IMR-90 (cell line): ENCODE results near the gene ZNF521. TPM values are rescaled to one million over a fixed set of nuclear protein-coding genes. Genes with fewer than 3 reads are reported as not detected.

Experiments
- ATAC-seq: fragments of 200-7000 bp; cut with Tn5 transposase; 2 replicates; pipeline ENCODE4 v1.9.1; 2020; ENCODE audit warnings: low read depth, mild to moderate bottlenecking, moderate library complexity
- BruUV-seq: library from RNA; stranded (reverse); fragments of 400-500 nt; replicated peaks from 2 replicates; lab custom pipeline; 2021; lab: Mats Ljungman, UMichigan
- CTCF ChIA-PET: fragments of 300-600 bp; formaldehyde crosslinking; extraction: SDS; loops from one replicate; lab custom pipeline; 2021; ENCODE audit warnings: antibody characterized with exemption; lab: Yijun Ruan, JAX
- POLR2A ChIA-PET: fragments of 300-600 bp; sonication (Branson Sonifier 250); formaldehyde crosslinking; loops from one replicate; lab custom pipeline; 2022; ENCODE audit warnings: antibody characterized with exemption; ENCODE audit not compliant: unreplicated experiment; lab: Charles Lee
- DNase-seq: peaks from one replicate; pipeline ENCODE4 v3.0.0; 2013
- H2AFZ ChIP-seq: replicated peaks from 2 replicates; pipeline ENCODE3; 2013; ENCODE audit warnings: low read length, mild to moderate bottlenecking; ENCODE audit not compliant: poor library complexity
- H2AK5ac ChIP-seq: 2 replicates; pipeline ENCODE4 v1.6.1; 2013; ENCODE audit warnings: low read depth, low read length, inconsistent platforms
- H2AK9ac ChIP-seq: replicated peaks from 2 replicates; pipeline ENCODE3; 2013; ENCODE audit warnings: mild to moderate bottlenecking, low read depth, low read length, moderate library complexity; ENCODE audit not compliant: poor library complexity
- H2BK120ac ChIP-seq: 2 replicates; pipeline ENCODE4 v1.6.1; 2013; ENCODE audit warnings: low read depth, low read length, inconsistent platforms
- H2BK15ac ChIP-seq: 3 replicates; pipeline ENCODE4 v1.6.1; 2013; ENCODE audit warnings: low read depth, low read length, inconsistent platforms
- H2BK20ac ChIP-seq: 2 replicates; pipeline ENCODE4 v1.6.1; 2013; ENCODE audit warnings: low read depth, mild to moderate bottlenecking, inconsistent platforms, low read length, moderate library complexity
- H2BK5ac ChIP-seq: 2 replicates; pipeline ENCODE4 v1.6.1; 2013; ENCODE audit warnings: mild to moderate bottlenecking, low read depth, low read length, inconsistent platforms; ENCODE audit not compliant: poor library complexity, severe bottlenecking
- H3K14ac ChIP-seq: replicated peaks from 2 replicates; pipeline ENCODE4 v1.6.1; 2013; ENCODE audit warnings: low read depth, low read length, inconsistent platforms
- H3K18ac ChIP-seq: 2 replicates; pipeline ENCODE4 v1.6.1; 2013; ENCODE audit warnings: low read depth, low read length, control low read depth
- H3K23ac ChIP-seq: 2 replicates; pipeline ENCODE4 v1.6.1; 2013; ENCODE audit warnings: low read depth, low read length, inconsistent platforms
- H3K27ac ChIP-seq: 2 replicates; pipeline ENCODE4 v1.5.1; 2013; ENCODE audit warnings: mild to moderate bottlenecking, control low read depth, low read length; ENCODE audit not compliant: insufficient read depth
- H3K27me3 ChIP-seq: 2 replicates; pipeline ENCODE4 v1.6.1; 2013; ENCODE audit warnings: low read length; ENCODE audit not compliant: control insufficient read depth, insufficient read depth
- H3K36me3 ChIP-seq: 2 replicates; pipeline ENCODE4 v1.6.1; 2013; ENCODE audit warnings: low read length, mixed read lengths; ENCODE audit not compliant: control insufficient read depth, insufficient read depth
- H3K4ac ChIP-seq: 2 replicates; pipeline ENCODE4 v1.6.1; 2013; ENCODE audit warnings: low read depth, low read length, inconsistent platforms
- H3K4me1 ChIP-seq: 2 replicates; pipeline ENCODE4 v1.6.1; 2013; ENCODE audit warnings: low read length, mixed read lengths; ENCODE audit not compliant: control insufficient read depth, insufficient read depth
- H3K4me2 ChIP-seq: 2 replicates; pipeline ENCODE4 v1.6.1; 2013; ENCODE audit warnings: low read depth, mild to moderate bottlenecking, control low read depth, low read length, moderate library complexity
- H3K4me3 ChIP-seq: 2 replicates; pipeline ENCODE4 v1.5.1; 2013; ENCODE audit warnings: low read depth, mild to moderate bottlenecking, control low read depth, low read length, moderate library complexity; ENCODE audit not compliant: insufficient read depth
- H3K56ac ChIP-seq: 2 replicates; pipeline ENCODE4 v1.6.1; 2013; ENCODE audit warnings: low read length, inconsistent platforms; ENCODE audit not compliant: insufficient read depth; ENCODE audit errors: extremely low read depth
- H3K79me1 ChIP-seq, 2 experiments: 2 replicates each; pipeline ENCODE4 v1.6.1; 2013; ENCODE audit warnings: low read length in 2 of 2, inconsistent platforms in 1 of 2, low read depth in 1 of 2
- H3K9ac ChIP-seq: 2 replicates; pipeline ENCODE4 v1.6.1; 2013; ENCODE audit warnings: low read depth, low read length, control low read depth
- H3K9me1 ChIP-seq: 2 replicates; pipeline ENCODE4 v1.6.1; 2013; ENCODE audit warnings: low read length, inconsistent platforms; ENCODE audit not compliant: insufficient read depth
- H3K9me3 ChIP-seq: 2 replicates; pipeline ENCODE4 v1.6.1; 2013; ENCODE audit warnings: low read length; ENCODE audit not compliant: control insufficient read depth, insufficient read depth
- H4K20me1 ChIP-seq: 2 replicates; pipeline ENCODE4 v1.6.1; 2013; ENCODE audit warnings: low read length, inconsistent platforms; ENCODE audit not compliant: insufficient read depth
- H4K5ac ChIP-seq: 2 replicates; pipeline ENCODE4 v1.6.1; 2013; ENCODE audit warnings: mild to moderate bottlenecking, low read depth, low read length, control low read depth
- H4K8ac ChIP-seq, 2 experiments: 2 replicates each; pipeline ENCODE4 v1.6.1; 2013; ENCODE audit warnings: low read depth in 2 of 2, low read length in 2 of 2, control low read depth in 1 of 2, inconsistent platforms in 1 of 2
- H4K91ac ChIP-seq: 2 replicates; pipeline ENCODE4 v1.6.1; 2013; ENCODE audit warnings: low read depth, low read length, inconsistent platforms; ENCODE audit not compliant: insufficient read depth
- MAZ ChIP-seq: IDR thresholded peaks from 2 replicates; pipeline ENCODE4 v1.6.1; 2012; ENCODE audit warnings: low read depth, mild to moderate bottlenecking, low read length, improper control_type of control experiment, moderate library complexity, borderline replicate concordance
- RCOR1 ChIP-seq: IDR thresholded peaks from 2 replicates; pipeline ENCODE4 v1.6.1; 2012; ENCODE audit warnings: mild to moderate bottlenecking, low read length, improper control_type of control experiment; ENCODE audit not compliant: insufficient replicate concordance
- WGBS, 2 experiments: methylation state at CpG; one replicate each; pipeline versions ENCODE4 v1.1.5 to v1.1.7; 2013; ENCODE audit warnings: missing lambda C conversion rate in 2 of 2; ENCODE audit not compliant: insufficient read length in 1 of 2; ENCODE audit errors: extremely low coverage in 2 of 2; 5-methylcytosine and 5-hydroxymethylcytosine counted together
- dilution Hi-C: fragments of 300-500 bp; cut with HindIII; formaldehyde crosslinking; loops from one replicate; pipeline ENCODE4 v1.14.3; 2018; ENCODE audit warnings: low sequenced_read_pairs; ENCODE audit not compliant: unreplicated experiment
- in situ Hi-C: fragments of 300-500 bp; cut with MboI; formaldehyde crosslinking; loops from 3 replicates; pipeline ENCODE4 v1.14.3; 2019; ENCODE audit warnings: low sequenced_read_pairs, inconsistent platforms, mixed read lengths
- intact Hi-C: fragments of 100-400 bp; cut with micrococcal nuclease; formaldehyde crosslinking; loops from 2 replicates; pipeline ENCODE4 v1.10.0; 2022
- polyA plus RNA-seq, 3 experiments: library from polyadenylated mRNA; depleted of rRNA; stranded (reverse); fragments of >200 nt; gene quantifications; 2 replicates each; pipeline ENCODE4 v1.2.3, GENCODE V29; 2012; ENCODE audit warnings: low replicate concordance in 1 of 3
- total RNA-seq: library from RNA; depleted of rRNA; stranded (reverse); fragments of >200 nt; gene quantifications from 2 replicates; pipeline ENCODE4 v1.2.3, GENCODE V29; 2012

The ZNF521 gene
- total and polyA plus RNA-seq, 2 of the 4 experiments (the other 2 are of a cell fraction): 21.5 to 59.3 TPM

GRCh38 chr18:25253136-25253535 lies 98.8 kb downstream of the ZNF521 start:
- H3K79me1 ChIP-seq: peaks cover 0 to 6% of the 10 kb centered on the region in 2 experiments; a peak in 1 of 4 replicates
- CTCF ChIA-PET: no interaction called here
- H4K20me1 ChIP-seq: no peaks in the 10 kb centered on the region
- POLR2A ChIA-PET: no interaction called here
- ATAC-seq: peak; percentile 60
- 0 out of 2 replicates have a peak, but pooled peaks cover 2% of the 10 kb centered on the region for H3K9me1 ChIP-seq
- no peak overlapping the region for H2BK20ac ChIP-seq
- no peak overlapping the region for H3K14ac ChIP-seq
- H3K4me3 ChIP-seq: no peak overlapping the region
- intact Hi-C loops (no loop called here), dilution Hi-C loops (no loop called here), in situ Hi-C loops (no loop called here)
- H4K91ac ChIP-seq: no peak overlapping the region
- H2AK5ac ChIP-seq: no peak overlapping the region
- no peak overlapping the region for H4K5ac ChIP-seq
- no peak overlapping the region for H4K8ac ChIP-seq
- H2BK15ac ChIP-seq: no peak overlapping the region
- H3K36me3 ChIP-seq: no peaks in the 10 kb centered on the region; the same call in 1 of the 2 replicates
- H3K4me2 ChIP-seq: peak overlapping the region; percentile 24; the same call in 1 of the 2 replicates
- H3K56ac ChIP-seq: no peak overlapping the region
- no peak overlapping the region for H3K27ac ChIP-seq
- no peak overlapping the region for H2AFZ ChIP-seq
- no peak overlapping the region for H2AK9ac ChIP-seq
- TF ChIP-seq MAZ (no peak), RCOR1 (no peak)
- H2BK5ac ChIP-seq: no peak overlapping the region
- H3K9ac ChIP-seq: no peak overlapping the region
- H3K4ac ChIP-seq: no peak overlapping the region
- DNase-seq: no peak
- whole genome bisulfite sequencing, 2 experiments: no CpG with 5 or more reads among the region's 1 CpG
- no peak overlapping the region for H3K18ac ChIP-seq
- no peak overlapping the region for H3K23ac ChIP-seq
- H3K9me3 ChIP-seq: no peaks in the 10 kb centered on the region
- H3K27me3 ChIP-seq: no peaks in the 10 kb centered on the region
- H3K4me1 ChIP-seq: peaks cover 5% of the 10 kb centered on the region
- no peak overlapping the region for H2BK120ac ChIP-seq
- no TSS peak for BruUV-seq
